Measurements from ENCODE around the gene RESP18. TPM values are rescaled to one million over a fixed set of nuclear protein-coding genes. Genes with fewer than 3 reads are reported as not detected.

The RESP18 gene
- total RNA-seq, 1 donor from 2014 or later: not detected

DNA sequence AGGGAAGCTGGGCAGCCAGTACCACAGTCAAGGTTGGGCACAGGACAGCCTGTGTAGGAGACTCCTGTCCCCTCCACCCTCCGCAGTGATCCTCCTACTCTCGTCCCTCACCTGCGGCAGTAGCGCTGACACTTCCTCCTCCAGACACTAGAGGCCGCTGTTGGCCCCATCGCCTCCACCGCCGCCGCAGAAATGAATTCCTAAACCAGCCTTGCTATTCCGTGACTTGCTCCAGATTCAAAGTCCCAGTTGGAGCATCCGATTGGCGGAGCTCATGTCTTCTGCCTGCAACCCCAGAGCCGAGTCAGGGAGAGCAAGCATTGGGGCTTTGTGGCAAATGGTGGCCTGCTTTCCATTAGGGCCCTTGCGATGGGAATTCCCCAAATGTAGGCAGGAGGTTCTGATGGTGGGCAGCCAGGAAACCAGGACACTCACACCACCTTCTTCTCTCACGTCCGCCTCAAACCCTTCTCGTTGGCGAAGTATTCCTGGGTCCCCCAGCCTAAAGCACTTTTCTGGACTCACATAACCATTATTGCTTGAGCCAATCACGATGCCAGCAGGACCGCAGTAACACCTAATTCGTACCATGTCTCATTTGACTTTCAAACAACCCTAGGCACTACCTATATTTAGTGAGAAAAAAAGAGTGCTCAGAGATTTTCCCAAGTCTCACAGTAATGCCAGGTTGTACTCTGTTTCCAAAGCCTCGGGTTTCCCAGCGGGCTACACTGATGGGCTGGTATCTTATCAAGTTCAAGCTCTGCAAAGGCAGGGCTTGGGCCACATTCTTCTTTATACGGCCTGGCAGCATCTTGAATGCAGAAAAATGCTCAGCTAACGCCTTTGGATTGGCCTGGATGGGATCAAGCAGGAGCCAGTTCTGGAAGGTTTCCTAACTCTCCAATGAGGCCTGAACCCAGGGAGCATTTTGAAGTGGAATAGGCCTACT lies 54.6 kb downstream of the RESP18 start:
- peak; percentile 64 for DNase-seq (ENCODE audit: low spot score)
- peak overlapping the region; percentile 68 for H3K4me3 Mint-ChIP-seq (ENCODE audit: low read depth)
- peak overlapping the region; percentile 91 for H3K27ac Mint-ChIP-seq
- H3K9me3 Mint-ChIP-seq: no peaks in the 10 kb centered on the region
- peaks cover 38% of the 10 kb centered on the region for H3K4me1 Mint-ChIP-seq (ENCODE audit: low read depth)
- intact Hi-C loops (cut with micrococcal nuclease): loop anchor here (2.0 kb wide), 2 partner anchors 59 to 75 kb away; partner anchors contain the start of gene ABCB6
- H3K27me3 Mint-ChIP-seq (ENCODE audit: low read depth): peaks cover 3% of the 10 kb centered on the region
- H3K36me3 Mint-ChIP-seq (ENCODE audit: low read depth): peaks cover 23% of the 10 kb centered on the region

Other genes starting within 250 kb of the RESP18 start
- 15.9 and 22.9 TPM in 2 replicates for gene NHEJ1, start 171.9 kb downstream of the RESP18 start, total RNA-seq
- gene SLC23A3, start 162.7 kb downstream of the RESP18 start, total RNA-seq: 1.3 and 1.9 TPM in 2 replicates
- 56.6 and 58.5 TPM in 2 replicates for gene CNPPD1, start 155.8 kb downstream of the RESP18 start, total RNA-seq
- 52.5 and 57.4 TPM in 2 replicates for gene RETREG2, start 154.5 kb downstream of the RESP18 start, total RNA-seq
- 27.3 and 33.5 TPM in 2 replicates for gene ZFAND2B, start 126.0 kb downstream of the RESP18 start, total RNA-seq
- gene ABCB6, start 113.8 kb downstream of the RESP18 start, total RNA-seq: 22.1 and 25.4 TPM in 2 replicates
- gene ATG9A, start 103.1 kb downstream of the RESP18 start, total RNA-seq: 53.1 and 60.5 TPM in 2 replicates
- gene ANKZF1, start 102.9 kb downstream of the RESP18 start, total RNA-seq: 133 and 142 TPM in 2 replicates
- 4.2 and 4.4 TPM in 2 replicates for gene GLB1L, start 87.3 kb downstream of the RESP18 start, total RNA-seq
- 32.0 and 33.3 TPM in 2 replicates for gene STK16, start 87.3 kb downstream of the RESP18 start, total RNA-seq
- not detected in 2 replicates for gene TUBA4B, start 79.5 kb downstream of the RESP18 start, total RNA-seq
- gene TUBA4A, start 78.8 kb downstream of the RESP18 start, total RNA-seq: 220 and 231 TPM in 2 replicates
- gene DNAJB2, start 53.4 kb downstream of the RESP18 start, total RNA-seq: 49.8 and 55.6 TPM in 2 replicates
- gene PTPRN, start 23.3 kb downstream of the RESP18 start, total RNA-seq: 1.1 and 1.6 TPM in 2 replicates
- 117 and 120 TPM in 2 replicates for gene DNPEP, start 55.2 kb upstream of the RESP18 start, total RNA-seq
- gene DES, start 85.6 kb upstream of the RESP18 start, total RNA-seq: not detected in 2 replicates
- gene SPEG, start 102.1 kb upstream of the RESP18 start, total RNA-seq: not detected in 2 replicates
- 52.0 and 52.9 TPM in 2 replicates for gene GMPPA, start 166.1 kb upstream of the RESP18 start, total RNA-seq
- not detected in 2 replicates for gene ASIC4, start 181.7 kb upstream of the RESP18 start, total RNA-seq
- 40.2 and 41.9 TPM in 2 replicates for gene CHPF, start 211.1 kb upstream of the RESP18 start, total RNA-seq
- 3.8 and 4.9 TPM in 2 replicates for gene TMEM198, start 211.3 kb upstream of the RESP18 start, total RNA-seq
- gene OBSL1, start 238.8 kb upstream of the RESP18 start, total RNA-seq: 0.37 and 0.59 TPM in 2 replicates
- not detected in 2 replicates for gene INHA, start 239.6 kb upstream of the RESP18 start, total RNA-seq

Data from activated T-helper 2 cell treated with anti-CD3 and anti-CD28 coated beads, Interferon-gamma antibody, Interleukin-2, Interleukin-4, amounts not matched to agents 10 μg/mL and 5 μg/mL and 100 μg/mL, durations not matched to agents 14 hours and 24 hours and 36 hours (primary cell).